ENCODE data around the gene PTPN9. TPM values are rescaled to one million over a fixed set of nuclear protein-coding genes. Genes with fewer than 3 reads are reported as not detected.
"Not testable (repeated sequence)": the region's sequence is repeated elsewhere in the genome, so short reads cannot be mapped to it uniquely, and the experiment has no call there.

Gene PTPN9
- total RNA-seq, 1 experiment from 2014 or later: 15.7 TPM

DNA sequence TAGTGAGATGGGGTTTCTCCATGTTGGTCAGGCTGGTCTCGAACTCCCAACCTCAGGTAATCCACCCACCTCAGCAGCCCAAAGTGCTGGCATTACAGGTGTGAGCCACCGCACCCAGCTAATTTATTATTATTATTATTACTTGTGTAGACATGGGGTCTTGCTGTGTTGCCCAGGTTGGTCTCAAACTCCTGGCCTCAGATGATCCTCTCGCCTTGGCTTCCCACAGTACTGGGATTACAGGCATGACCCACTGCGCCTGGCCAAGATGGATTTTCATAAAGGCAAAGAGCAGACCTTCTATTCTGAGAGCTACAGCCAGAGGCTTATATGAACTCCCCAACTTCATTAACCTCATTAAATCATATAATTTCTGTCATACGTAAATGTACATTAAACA is 17.2 kb downstream of the PTPN9 start:
- Histone ChIP-seq H3K27me3 (ENCODE audit: low read length) (no peaks in the 10 kb centered on the region), H2AFZ (ENCODE audit: low read length) (no peak overlapping the region), H3K4me1 (ENCODE audit: insufficient read depth, low read length) (no peaks in the 10 kb centered on the region), H3K9me3 (ENCODE audit: low read length) (no peaks in the 10 kb centered on the region), H3K27ac (ENCODE audit: low read length) (no peak overlapping the region), H3K4me2 (ENCODE audit: low read length) (no peak overlapping the region), H4K20me1 (ENCODE audit: low read length) (no peaks in the 10 kb centered on the region), H3F3A (ENCODE audit: low read length, unreplicated experiment) (no peaks in the 10 kb centered on the region), H3K79me2 (ENCODE audit: low read length) (0 out of 2 replicates have a peak, but pooled peaks cover 5% of the 10 kb centered on the region), H3K36me3 (ENCODE audit: low read depth, low read length) (no peaks in the 10 kb centered on the region; the same call in 1 of the 2 replicates), H3K4me3 (ENCODE audit: low read length) (no peak overlapping the region), H3K9ac (ENCODE audit: low read length) (no peak overlapping the region), H3K9me2 (replicated peaks; ENCODE audit: low read length) (no peaks in the 10 kb centered on the region)
- TF ChIP-seq, protein P1, sequence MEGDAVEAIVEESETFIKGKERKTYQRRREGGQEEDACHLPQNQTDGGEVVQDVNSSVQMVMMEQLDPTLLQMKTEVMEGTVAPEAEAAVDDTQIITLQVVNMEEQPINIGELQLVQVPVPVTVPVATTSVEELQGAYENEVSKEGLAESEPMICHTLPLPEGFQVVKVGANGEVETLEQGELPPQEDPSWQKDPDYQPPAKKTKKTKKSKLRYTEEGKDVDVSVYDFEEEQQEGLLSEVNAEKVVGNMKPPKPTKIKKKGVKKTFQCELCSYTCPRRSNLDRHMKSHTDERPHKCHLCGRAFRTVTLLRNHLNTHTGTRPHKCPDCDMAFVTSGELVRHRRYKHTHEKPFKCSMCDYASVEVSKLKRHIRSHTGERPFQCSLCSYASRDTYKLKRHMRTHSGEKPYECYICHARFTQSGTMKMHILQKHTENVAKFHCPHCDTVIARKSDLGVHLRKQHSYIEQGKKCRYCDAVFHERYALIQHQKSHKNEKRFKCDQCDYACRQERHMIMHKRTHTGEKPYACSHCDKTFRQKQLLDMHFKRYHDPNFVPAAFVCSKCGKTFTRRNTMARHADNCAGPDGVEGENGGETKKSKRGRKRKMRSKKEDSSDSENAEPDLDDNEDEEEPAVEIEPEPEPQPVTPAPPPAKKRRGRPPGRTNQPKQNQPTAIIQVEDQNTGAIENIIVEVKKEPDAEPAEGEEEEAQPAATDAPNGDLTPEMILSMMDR (conservative IDR thresholded peaks at IDR 0.05; ENCODE audit: low read depth, low read length): no peak
- TF ChIP-seq EZH2phosphoT487 (IDR thresholded peaks at IDR 0.05; ENCODE audit: borderline replicate concordance, low read length) (no peak), EZH2 (IDR thresholded peaks at IDR 0.05; ENCODE audit: low read length, unreplicated experiment) (no peak)
- ChIA-PET POLR2A (ENCODE audit: unreplicated experiment) (no interaction called here), CTCF (no interaction called here)
- BruUV-seq (replicated peaks): no TSS peak
- intact Hi-C loops (cut with micrococcal nuclease): no loop called here
- DNase-seq (no peak), ATAC-seq (no peak)

DNA sequence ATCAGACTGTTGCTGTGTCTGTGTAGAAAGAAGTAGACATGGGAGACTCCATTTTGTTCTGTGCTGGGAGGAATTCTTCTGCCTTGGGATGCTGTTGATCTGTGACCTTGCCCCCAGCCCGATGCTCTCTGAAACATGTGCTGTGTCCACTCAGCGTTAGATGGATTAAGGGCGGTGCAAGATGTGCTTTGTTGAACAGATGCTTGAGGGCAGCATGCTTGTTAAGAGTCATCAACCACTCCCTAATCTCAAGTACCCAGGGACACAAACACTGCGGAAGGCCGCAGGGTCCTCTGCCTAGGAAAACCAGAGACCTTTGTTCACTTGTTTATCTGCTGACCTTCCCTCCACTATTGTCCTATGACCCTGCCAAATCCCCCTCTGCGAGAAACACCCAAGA is 19.8 kb downstream of the PTPN9 start:
- BruUV-seq (replicated peaks); intact Hi-C loops (cut with micrococcal nuclease); H3K4me1 ChIP-seq (ENCODE audit: insufficient read depth, low read length); H4K20me1 ChIP-seq (ENCODE audit: low read length); H2AFZ ChIP-seq (ENCODE audit: low read length); H3K36me3 ChIP-seq (ENCODE audit: low read depth, low read length); H3K79me2 ChIP-seq (ENCODE audit: low read length); POLR2A ChIA-PET (ENCODE audit: unreplicated experiment); H3K9me2 ChIP-seq (replicated peaks; ENCODE audit: low read length); ATAC-seq; H3K9ac ChIP-seq (ENCODE audit: low read length); DNase-seq; H3K9me3 ChIP-seq (ENCODE audit: low read length); H3K27ac ChIP-seq (ENCODE audit: low read length); H3F3A ChIP-seq (ENCODE audit: low read length, unreplicated experiment); H3K27me3 ChIP-seq (ENCODE audit: low read length); H3K4me2 ChIP-seq (ENCODE audit: low read length); CTCF ChIA-PET; H3K4me3 ChIP-seq (ENCODE audit: low read length): not testable (repeated sequence)

DNA sequence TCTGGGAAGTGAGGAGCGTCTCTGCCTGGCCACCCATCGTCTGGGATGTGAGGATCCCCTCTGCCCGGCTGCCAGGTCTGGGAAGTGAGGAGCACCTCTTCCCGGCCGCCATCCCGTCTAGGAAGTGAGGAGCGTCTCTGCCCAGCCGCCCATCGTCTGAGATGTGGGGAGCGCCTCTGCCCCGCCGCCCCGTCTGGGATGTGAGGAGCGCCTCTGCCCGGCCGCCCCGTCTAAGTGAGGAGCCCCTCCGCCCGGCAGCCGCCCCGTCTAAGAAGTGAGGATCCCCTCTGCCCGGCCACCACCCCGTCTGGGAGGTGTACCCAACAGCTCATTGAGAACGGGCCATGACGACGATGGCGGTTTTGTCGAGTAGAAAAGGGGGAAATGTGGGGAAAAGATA is 20.2 kb downstream of the PTPN9 start:
- H3K79me2 ChIP-seq (ENCODE audit: low read length); H3K4me2 ChIP-seq (ENCODE audit: low read length); intact Hi-C loops (cut with micrococcal nuclease); H2AFZ ChIP-seq (ENCODE audit: low read length); H4K20me1 ChIP-seq (ENCODE audit: low read length); ATAC-seq; DNase-seq; POLR2A ChIA-PET (ENCODE audit: unreplicated experiment); BruUV-seq (replicated peaks); H3K27me3 ChIP-seq (ENCODE audit: low read length); H3K9me2 ChIP-seq (replicated peaks; ENCODE audit: low read length); H3K4me1 ChIP-seq (ENCODE audit: insufficient read depth, low read length); CTCF ChIA-PET; H3K9ac ChIP-seq (ENCODE audit: low read length); H3K36me3 ChIP-seq (ENCODE audit: low read depth, low read length); H3K9me3 ChIP-seq (ENCODE audit: low read length); H3K27ac ChIP-seq (ENCODE audit: low read length); H3F3A ChIP-seq (ENCODE audit: low read length, unreplicated experiment); H3K4me3 ChIP-seq (ENCODE audit: low read length): not testable (repeated sequence)

DNA sequence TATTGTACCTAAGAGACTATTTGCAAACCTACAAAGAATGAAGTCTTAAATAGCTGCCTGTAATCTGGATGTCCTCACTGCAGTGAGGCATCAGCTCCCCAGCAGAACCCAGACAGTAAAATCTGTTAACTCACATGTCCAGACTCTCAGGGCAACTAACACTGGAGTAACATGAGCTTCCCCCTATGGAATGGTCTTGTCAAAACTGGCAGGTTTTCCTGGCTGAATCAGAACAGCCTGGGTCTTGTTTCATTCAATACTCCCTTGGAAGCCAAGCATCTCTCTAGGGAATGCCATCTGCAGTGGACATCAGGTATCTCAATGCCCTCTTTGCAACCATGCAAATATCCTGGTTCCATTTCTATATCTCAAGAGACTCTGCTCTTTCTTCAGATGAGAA is 24.4 kb downstream of the PTPN9 start:
- no TSS peak for BruUV-seq (replicated peaks)
- Histone ChIP-seq H3K9me2 (replicated peaks; ENCODE audit: low read length) (no peaks in the 10 kb centered on the region), H3K4me2 (ENCODE audit: low read length) (no peak overlapping the region), H3K36me3 (ENCODE audit: low read depth, low read length) (no peaks in the 10 kb centered on the region), H3K9me3 (ENCODE audit: low read length) (no peaks in the 10 kb centered on the region), H3K9ac (ENCODE audit: low read length) (no peak overlapping the region), H3K4me3 (ENCODE audit: low read length) (no peak overlapping the region), H3K4me1 (ENCODE audit: insufficient read depth, low read length) (no peaks in the 10 kb centered on the region), H3F3A (ENCODE audit: low read length, unreplicated experiment) (no peaks in the 10 kb centered on the region), H3K79me2 (ENCODE audit: low read length) (no peaks in the 10 kb centered on the region), H3K27me3 (ENCODE audit: low read length) (no peaks in the 10 kb centered on the region), H2AFZ (ENCODE audit: low read length) (no peak overlapping the region), H4K20me1 (ENCODE audit: low read length) (no peaks in the 10 kb centered on the region), H3K27ac (ENCODE audit: low read length) (no peak overlapping the region)
- POLR2A ChIA-PET (ENCODE audit: unreplicated experiment): no interaction called here
- CTCF ChIA-PET: no interaction called here
- TF ChIP-seq EZH2phosphoT487 (IDR thresholded peaks at IDR 0.05; ENCODE audit: borderline replicate concordance, low read length): no peak
- no peak for TF ChIP-seq EZH2 (IDR thresholded peaks at IDR 0.05; ENCODE audit: low read length, unreplicated experiment)
- DNase-seq: no peak
- ATAC-seq: peak; percentile 35
- intact Hi-C loops (cut with micrococcal nuclease): no loop called here

Measured in PC-3 (cell line).